T-helper 17 cell (primary cell): ENCODE measurements around the gene NR4A3. TPM values are rescaled to one million over a fixed set of nuclear protein-coding genes. Genes with fewer than 3 reads are reported as not detected.

Experiments used
- ATAC-seq: fragments of 150-1000 bp; cut with Tn5 transposase; 2 replicates; pipeline ENCODE4 v1.10.0; 2021; ENCODE audit warnings: mild to moderate bottlenecking, moderate library complexity
- DNase-seq, 3 donors: peaks; one replicate each; pipeline versions ENCODE4 v3.0.0 to v3.0.0-alpha.2; 2020 to 2021
- H3K9me3 ChIP-seq: one replicate; pipeline ENCODE4 v1.7.0; 2013; ENCODE audit warnings: low read length, mild to moderate bottlenecking; ENCODE audit not compliant: control insufficient read depth, poor library complexity, severe bottlenecking
- H3K27ac Mint-ChIP-seq: one replicate; pipeline ENCODE4 v1.8.0; 2022; ENCODE audit warnings: mild to moderate bottlenecking, moderate library complexity, mixed read lengths
- H3K27me3 Mint-ChIP-seq: one replicate; pipeline ENCODE4 v1.8.0; 2022; ENCODE audit warnings: mixed read lengths
- H3K36me3 Mint-ChIP-seq: one replicate; pipeline ENCODE4 v1.8.0; 2022; ENCODE audit warnings: low read depth, mixed read lengths
- H3K4me1 Mint-ChIP-seq: one replicate; pipeline ENCODE4 v1.8.0; 2022; ENCODE audit warnings: mild to moderate bottlenecking, mixed read lengths
- H3K4me3 Mint-ChIP-seq: one replicate; pipeline ENCODE4 v1.8.0; 2022; ENCODE audit warnings: mild to moderate bottlenecking, moderate library complexity, mixed read lengths
- total RNA-seq, 4 donors: library from RNA in 2 of 4; stranded (reverse) in 2 of 4; gene quantifications; one replicate each; pipeline ENCODE4 v1.2.3 and lab custom pipeline; 2022 to 2026

NR4A3 gene
- total RNA-seq, 2 donors from 2014 or later = 48.2 to 51.3 TPM

GRCh38 chr9:99803694-99804093, 18.0 kb upstream of the NR4A3 start:
- Mint-ChIP-seq H3K27ac (no peak overlapping the region), H3K4me3 (no peak overlapping the region), H3K36me3 (no peaks in the 10 kb centered on the region), H3K4me1 (peaks cover 6% of the 10 kb centered on the region), H3K27me3 (no peaks in the 10 kb centered on the region)
- DNase-seq = no peak
- H3K9me3 ChIP-seq = no peaks in the 10 kb centered on the region
- no peak for ATAC-seq

GRCh38 chr9:99807276-99807852, 14.3 kb upstream of the NR4A3 start:
- Mint-ChIP-seq H3K4me1 (peaks cover 6% of the 10 kb centered on the region), H3K36me3 (no peaks in the 10 kb centered on the region), H3K4me3 (peak overlapping the region; percentile 12), H3K27me3 (peaks cover 10% of the 10 kb centered on the region), H3K27ac (peak overlapping the region; percentile 19)
- peak; percentile 38 to 54 (median 43) for DNase-seq
- no peaks in the 10 kb centered on the region for H3K9me3 ChIP-seq
- ATAC-seq = peak; percentile 87

- peaks cover 12% of the 10 kb centered on the region for H3K27me3 Mint-ChIP-seq
- H3K27ac Mint-ChIP-seq = peak overlapping the region; percentile 19
- H3K36me3 Mint-ChIP-seq = no peaks in the 10 kb centered on the region
These were observed 13.7 kb upstream of the NR4A3 start for GRCh38 chr9:99807956-99808355.

GRCh38 chr9:99808454-99808853, 13.2 kb upstream of the NR4A3 start:
- no peak for DNase-seq
- no peak for ATAC-seq
- peaks cover 17% of the 10 kb centered on the region for H3K27me3 Mint-ChIP-seq
- H3K9me3 ChIP-seq = no peaks in the 10 kb centered on the region
- peaks cover 6% of the 10 kb centered on the region for H3K4me1 Mint-ChIP-seq
- peak overlapping the region; percentile 54 for H3K27ac Mint-ChIP-seq
- H3K36me3 Mint-ChIP-seq = no peaks in the 10 kb centered on the region
- no peak overlapping the region for H3K4me3 Mint-ChIP-seq

More at GRCh38 chr9:99807956-99808355, 13.7 kb upstream of the NR4A3 start:
- H3K9me3 ChIP-seq = no peaks in the 10 kb centered on the region
- ATAC-seq = no peak
- Mint-ChIP-seq H3K4me1 (peaks cover 6% of the 10 kb centered on the region), H3K4me3 (no peak overlapping the region)
- DNase-seq = no peak

- H3K36me3 Mint-ChIP-seq = no peaks in the 10 kb centered on the region
- DNase-seq = no peak
- H3K9me3 ChIP-seq = no peaks in the 10 kb centered on the region
- H3K27ac Mint-ChIP-seq = peak overlapping the region; percentile 54
- ATAC-seq = no peak
- H3K4me3 Mint-ChIP-seq = no peak overlapping the region
- H3K27me3 Mint-ChIP-seq = peaks cover 23% of the 10 kb centered on the region
- H3K4me1 Mint-ChIP-seq = peaks cover 6% of the 10 kb centered on the region
These were observed 11.9 kb upstream of the NR4A3 start for GRCh38 chr9:99809586-99810319.

GRCh38 chr9:99811172-99811571, 10.5 kb upstream of the NR4A3 start:
- ATAC-seq (no peak), DNase-seq (no peak)
- H3K9me3 ChIP-seq = no peaks in the 10 kb centered on the region
- Mint-ChIP-seq H3K4me1 (peaks cover 6% of the 10 kb centered on the region), H3K27me3 (peaks cover 23% of the 10 kb centered on the region), H3K27ac (no peak overlapping the region), H3K4me3 (no peak overlapping the region), H3K36me3 (no peaks in the 10 kb centered on the region)

GRCh38 chr9:99811598-99812383, 9.9 kb upstream of the NR4A3 start:
- Mint-ChIP-seq H3K27me3 (peaks cover 23% of the 10 kb centered on the region), H3K36me3 (no peaks in the 10 kb centered on the region), H3K27ac (no peak overlapping the region), H3K4me3 (no peak overlapping the region), H3K4me1 (peaks cover 6% of the 10 kb centered on the region)
- no peaks in the 10 kb centered on the region for H3K9me3 ChIP-seq
- DNase-seq (no peak), ATAC-seq (no peak)

- H3K9me3 ChIP-seq = no peaks in the 10 kb centered on the region
- H3K4me3 Mint-ChIP-seq = no peak overlapping the region
- ATAC-seq (no peak), DNase-seq (no peak)
- H3K27me3 Mint-ChIP-seq = peaks cover 23% of the 10 kb centered on the region
- no peaks in the 10 kb centered on the region for H3K36me3 Mint-ChIP-seq
- no peak overlapping the region for H3K27ac Mint-ChIP-seq
- H3K4me1 Mint-ChIP-seq = peaks cover 9% of the 10 kb centered on the region
These were observed 7.9 kb upstream of the NR4A3 start for GRCh38 chr9:99813739-99814138.

GRCh38 chr9:99814359-99814758, 7.3 kb upstream of the NR4A3 start:
- Mint-ChIP-seq H3K4me1 (peaks cover 12% of the 10 kb centered on the region), H3K27me3 (peaks cover 23% of the 10 kb centered on the region), H3K27ac (no peak overlapping the region), H3K36me3 (no peaks in the 10 kb centered on the region), H3K4me3 (no peak overlapping the region)
- no peaks in the 10 kb centered on the region for H3K9me3 ChIP-seq
- ATAC-seq (no peak), DNase-seq (no peak)

GRCh38 chr9:99816392-99816791, 5.3 kb upstream of the NR4A3 start:
- Mint-ChIP-seq H3K4me3 (no peak overlapping the region), H3K4me1 (peaks cover 22% of the 10 kb centered on the region), H3K27ac (peak overlapping the region; percentile 99), H3K27me3 (peaks cover 19% of the 10 kb centered on the region), H3K36me3 (no peaks in the 10 kb centered on the region)
- no peaks in the 10 kb centered on the region for H3K9me3 ChIP-seq
- no peak for DNase-seq
- ATAC-seq = no peak

- H3K36me3 Mint-ChIP-seq = peaks cover 3% of the 10 kb centered on the region
- peak overlapping the region; percentile 83 for H3K4me3 Mint-ChIP-seq
- peaks cover 38% of the 10 kb centered on the region for H3K4me1 Mint-ChIP-seq
- no peaks in the 10 kb centered on the region for H3K9me3 ChIP-seq
- DNase-seq (no peak), ATAC-seq (no peak)
- peaks cover 23% of the 10 kb centered on the region for H3K27me3 Mint-ChIP-seq
- H3K27ac Mint-ChIP-seq = peak overlapping the region; percentile 99
These were observed 3.2 kb upstream of the NR4A3 start for GRCh38 chr9:99818500-99818899.

GRCh38 chr9:99819123-99819855, 2.4 kb upstream of the NR4A3 start:
- Mint-ChIP-seq H3K36me3 (peaks cover 3% of the 10 kb centered on the region), H3K4me1 (peaks cover 43% of the 10 kb centered on the region), H3K27ac (peak overlapping the region; percentile 99), H3K27me3 (peaks cover 25% of the 10 kb centered on the region), H3K4me3 (peak overlapping the region; percentile 99)
- H3K9me3 ChIP-seq = no peaks in the 10 kb centered on the region
- ATAC-seq (peak; percentile 67), DNase-seq (peak; percentile 91 to 95 (median 94))
